IPS-NIHi11 (cell line): ENCODE data around the gene PACRG.
"Not testable (repeated sequence)": the region's sequence is repeated elsewhere in the genome, so short reads cannot be mapped to it uniquely, and the experiment has no call there.

Experiments
- DNase-seq: peaks from one replicate; pipeline ENCODE4 v3.0.0; 2012; ENCODE audit warnings: mixed read lengths, low spot score

PACRG gene

GRCh38 chr6:162727322-162728182 lies at the start of gene PACRG, which contains the start of gene PRKN:
Gene PACRG, plus strand, starts transcription at chr6:162727974.
Gene PRKN, minus strand, starts transcription at chr6:162727766.
- peak; percentile 96 for DNase-seq

GRCh38 chr6:162678896-162679295 lies 48.9 kb upstream of the PACRG start:
- not testable (repeated sequence) for DNase-seq

- DNase-seq, result no peak
Measured at GRCh38 chr6:162679681-162680080, 48.1 kb upstream of the PACRG start.

GRCh38 chr6:162680367-162680766 lies 47.4 kb upstream of the PACRG start:
- DNase-seq, result no peak

GRCh38 chr6:162680871-162681270 lies 46.9 kb upstream of the PACRG start:
- no peak for DNase-seq

GRCh38 chr6:162681447-162681846 lies 46.3 kb upstream of the PACRG start:
- DNase-seq, result no peak

- no peak for DNase-seq
Measured at GRCh38 chr6:162683135-162683534, 44.6 kb upstream of the PACRG start.

- no peak for DNase-seq
Measured at GRCh38 chr6:162684052-162684451, 43.7 kb upstream of the PACRG start.

GRCh38 chr6:162684961-162685360 lies 42.8 kb upstream of the PACRG start:
- no peak for DNase-seq

GRCh38 chr6:162685586-162685985 lies 42.2 kb upstream of the PACRG start:
- no peak for DNase-seq

GRCh38 chr6:162688751-162689345 lies 38.9 kb upstream of the PACRG start:
- no peak for DNase-seq

GRCh38 chr6:162690158-162690557 lies 37.6 kb upstream of the PACRG start:
- DNase-seq, result no peak

- DNase-seq, result no peak
Measured at GRCh38 chr6:162697872-162698403, 29.8 kb upstream of the PACRG start.

- no peak for DNase-seq
Measured at GRCh38 chr6:162698440-162698839, 29.3 kb upstream of the PACRG start.

- no peak for DNase-seq
Measured at GRCh38 chr6:162699961-162700360, 27.8 kb upstream of the PACRG start.

GRCh38 chr6:162700966-162701365 lies 26.8 kb upstream of the PACRG start:
- no peak for DNase-seq

GRCh38 chr6:162701551-162701950 lies 26.2 kb upstream of the PACRG start:
- DNase-seq, result no peak

- DNase-seq, result no peak
Measured at GRCh38 chr6:162702446-162702845, 25.3 kb upstream of the PACRG start.

GRCh38 chr6:162704001-162704400 lies 23.8 kb upstream of the PACRG start:
- DNase-seq, result no peak

- no peak for DNase-seq
Measured at GRCh38 chr6:162705736-162706135, 22.0 kb upstream of the PACRG start.

GRCh38 chr6:162706232-162706631 lies 21.5 kb upstream of the PACRG start:
- no peak for DNase-seq

GRCh38 chr6:162708971-162709370 lies 18.8 kb upstream of the PACRG start:
- no peak for DNase-seq

GRCh38 chr6:162709431-162709830 lies 18.3 kb upstream of the PACRG start:
- DNase-seq, result no peak
